Chondrocyte (in vitro differentiated cells): ENCODE measurements around the gene TARBP2. TPM values are rescaled to one million over a fixed set of nuclear protein-coding genes. Genes with fewer than 3 reads are reported as not detected.
"Not testable (repeated sequence)": the region's sequence is repeated elsewhere in the genome, so short reads cannot be mapped to it uniquely, and the experiment has no call there.

Experiments used
- DNase-seq: peaks from one replicate; pipeline ENCODE4 v3.0.0; 2021; ENCODE audit warnings: mixed read lengths, low spot score
- H3K27ac Mint-ChIP-seq: one replicate; pipeline ENCODE4 v1.8.0; 2021; ENCODE audit warnings: mild to moderate bottlenecking, moderate library complexity, mixed read lengths; ENCODE audit not compliant: unreplicated experiment
- H3K27me3 Mint-ChIP-seq: 2 replicates; pipeline ENCODE4 v1.8.0; 2021; ENCODE audit warnings: low read depth, mixed read lengths
- H3K36me3 Mint-ChIP-seq: 2 replicates; pipeline ENCODE4 v1.8.0; 2021; ENCODE audit warnings: low read depth, mixed read lengths
- H3K4me1 Mint-ChIP-seq: 2 replicates; pipeline ENCODE4 v1.8.0; 2021; ENCODE audit warnings: low read depth, mild to moderate bottlenecking, mixed read lengths
- H3K4me3 Mint-ChIP-seq: one replicate; pipeline ENCODE4 v1.8.0; 2021; ENCODE audit warnings: mild to moderate bottlenecking, moderate library complexity, mixed read lengths; ENCODE audit not compliant: unreplicated experiment
- H3K9me3 Mint-ChIP-seq: 2 replicates; pipeline ENCODE4 v1.8.0; 2021; ENCODE audit warnings: low read depth, mixed read lengths
- total RNA-seq: library from RNA; stranded (reverse); gene quantifications from 3 replicates; pipeline ENCODE4 v1.2.1, GENCODE V29; 2021
- TF ChIP-seq, protein P1 (sequence below): fragments of 200-600 bp; sonication (generic); IDR thresholded peaks from 2 replicates; pipeline ENCODE4 v1.5.0; 2021; ENCODE audit warnings: antibody characterized with exemption, mild to moderate bottlenecking, moderate library complexity

The TARBP2 gene
- total RNA-seq, 1 donor from 2014 or later, result 23.5 TPM

DNA sequence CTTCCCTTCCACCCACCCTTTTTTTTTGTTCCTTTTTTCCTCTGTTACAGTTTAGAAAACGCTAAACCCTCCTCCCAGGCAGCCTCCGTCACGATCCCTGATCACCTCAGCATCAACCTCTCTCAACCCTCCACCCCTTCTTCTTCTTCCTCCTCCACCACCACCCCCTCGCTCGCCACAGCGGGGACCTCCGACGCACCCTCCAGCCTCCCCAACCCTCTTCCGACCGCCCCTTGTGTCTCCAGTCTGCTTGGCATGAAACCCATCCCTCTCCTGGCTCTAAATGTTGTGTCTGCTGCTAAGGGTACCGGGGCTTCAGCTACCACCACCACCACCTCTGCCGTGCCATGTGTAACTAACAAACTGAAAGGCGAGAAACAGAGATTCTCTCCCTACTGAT is 26.3 kb upstream of the TARBP2 start:
- Mint-ChIP-seq H3K27ac (peak overlapping the region; percentile 80), H3K4me1 (peaks cover 56% of the 10 kb centered on the region)
- TF ChIP-seq, protein P1, sequence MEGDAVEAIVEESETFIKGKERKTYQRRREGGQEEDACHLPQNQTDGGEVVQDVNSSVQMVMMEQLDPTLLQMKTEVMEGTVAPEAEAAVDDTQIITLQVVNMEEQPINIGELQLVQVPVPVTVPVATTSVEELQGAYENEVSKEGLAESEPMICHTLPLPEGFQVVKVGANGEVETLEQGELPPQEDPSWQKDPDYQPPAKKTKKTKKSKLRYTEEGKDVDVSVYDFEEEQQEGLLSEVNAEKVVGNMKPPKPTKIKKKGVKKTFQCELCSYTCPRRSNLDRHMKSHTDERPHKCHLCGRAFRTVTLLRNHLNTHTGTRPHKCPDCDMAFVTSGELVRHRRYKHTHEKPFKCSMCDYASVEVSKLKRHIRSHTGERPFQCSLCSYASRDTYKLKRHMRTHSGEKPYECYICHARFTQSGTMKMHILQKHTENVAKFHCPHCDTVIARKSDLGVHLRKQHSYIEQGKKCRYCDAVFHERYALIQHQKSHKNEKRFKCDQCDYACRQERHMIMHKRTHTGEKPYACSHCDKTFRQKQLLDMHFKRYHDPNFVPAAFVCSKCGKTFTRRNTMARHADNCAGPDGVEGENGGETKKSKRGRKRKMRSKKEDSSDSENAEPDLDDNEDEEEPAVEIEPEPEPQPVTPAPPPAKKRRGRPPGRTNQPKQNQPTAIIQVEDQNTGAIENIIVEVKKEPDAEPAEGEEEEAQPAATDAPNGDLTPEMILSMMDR, result no peak

GRCh38 chr12:53476769-53477209 is 24.3 kb upstream of the TARBP2 start:
- H3K4me3 Mint-ChIP-seq, result no peak overlapping the region
- H3K27me3 Mint-ChIP-seq, result no peaks in the 10 kb centered on the region
- no peak for DNase-seq
- H3K9me3 Mint-ChIP-seq, result no peaks in the 10 kb centered on the region
- TF ChIP-seq, protein P1, result peak; percentile 73
- H3K27ac Mint-ChIP-seq, result peak overlapping the region; percentile 74
- peaks cover 63% of the 10 kb centered on the region for H3K4me1 Mint-ChIP-seq
- peaks cover 47% of the 10 kb centered on the region for H3K36me3 Mint-ChIP-seq

More for the DNA sequence above, 26.3 kb upstream of the TARBP2 start:
- H3K4me3 Mint-ChIP-seq, result no peak overlapping the region
- H3K9me3 Mint-ChIP-seq, result no peaks in the 10 kb centered on the region
- H3K27me3 Mint-ChIP-seq, result no peaks in the 10 kb centered on the region
- DNase-seq, result peak; percentile 71
- peaks cover 48% of the 10 kb centered on the region for H3K36me3 Mint-ChIP-seq

DNA sequence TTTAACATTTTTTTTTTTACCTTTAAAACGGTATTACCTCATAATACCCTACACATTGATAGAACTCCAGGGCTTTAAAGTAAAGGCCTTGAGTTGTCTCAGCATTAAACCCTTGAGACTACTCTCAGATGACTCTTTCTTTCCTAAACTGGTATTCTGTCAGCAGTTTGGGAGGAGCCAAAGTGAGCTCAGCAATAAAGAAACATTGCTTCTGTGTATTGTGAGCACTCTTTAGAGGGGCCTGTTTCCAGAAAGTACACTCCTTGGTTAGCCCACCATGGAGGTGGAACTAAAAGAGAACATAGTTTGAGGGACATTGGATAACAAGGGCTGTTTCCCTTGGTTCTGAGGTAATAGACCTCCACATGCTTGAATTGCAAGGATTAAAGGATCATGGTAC is 22.2 kb upstream of the TARBP2 start:
- peaks cover 59% of the 10 kb centered on the region for H3K4me1 Mint-ChIP-seq
- peak overlapping the region; percentile 63 for H3K27ac Mint-ChIP-seq
- no peaks in the 10 kb centered on the region for H3K9me3 Mint-ChIP-seq
- peaks cover 46% of the 10 kb centered on the region for H3K36me3 Mint-ChIP-seq
- no peak for DNase-seq
- no peak overlapping the region for H3K4me3 Mint-ChIP-seq
- TF ChIP-seq, protein P1, result no peak
- H3K27me3 Mint-ChIP-seq, result no peaks in the 10 kb centered on the region

DNA sequence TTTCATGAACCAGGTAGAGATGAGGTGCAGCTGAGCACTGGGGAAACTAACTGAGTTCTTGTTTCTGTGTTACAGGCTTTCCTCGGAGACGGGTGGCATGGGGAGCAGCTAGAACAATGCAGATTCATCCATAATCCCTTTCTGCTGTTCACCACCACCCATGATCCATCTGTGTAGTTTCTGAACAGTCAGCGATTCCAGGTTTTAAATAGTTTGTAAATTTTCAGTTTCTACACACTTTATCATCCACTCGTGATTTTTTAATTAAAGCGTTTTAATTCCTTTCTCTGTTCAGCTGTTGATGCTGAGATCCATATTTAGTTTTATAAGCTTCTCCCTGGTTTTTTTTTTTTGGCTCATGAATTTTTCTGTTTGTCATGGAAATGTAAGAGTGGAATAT is 21.8 kb upstream of the TARBP2 start:
- H3K27me3 Mint-ChIP-seq, result no peaks in the 10 kb centered on the region

DNA sequence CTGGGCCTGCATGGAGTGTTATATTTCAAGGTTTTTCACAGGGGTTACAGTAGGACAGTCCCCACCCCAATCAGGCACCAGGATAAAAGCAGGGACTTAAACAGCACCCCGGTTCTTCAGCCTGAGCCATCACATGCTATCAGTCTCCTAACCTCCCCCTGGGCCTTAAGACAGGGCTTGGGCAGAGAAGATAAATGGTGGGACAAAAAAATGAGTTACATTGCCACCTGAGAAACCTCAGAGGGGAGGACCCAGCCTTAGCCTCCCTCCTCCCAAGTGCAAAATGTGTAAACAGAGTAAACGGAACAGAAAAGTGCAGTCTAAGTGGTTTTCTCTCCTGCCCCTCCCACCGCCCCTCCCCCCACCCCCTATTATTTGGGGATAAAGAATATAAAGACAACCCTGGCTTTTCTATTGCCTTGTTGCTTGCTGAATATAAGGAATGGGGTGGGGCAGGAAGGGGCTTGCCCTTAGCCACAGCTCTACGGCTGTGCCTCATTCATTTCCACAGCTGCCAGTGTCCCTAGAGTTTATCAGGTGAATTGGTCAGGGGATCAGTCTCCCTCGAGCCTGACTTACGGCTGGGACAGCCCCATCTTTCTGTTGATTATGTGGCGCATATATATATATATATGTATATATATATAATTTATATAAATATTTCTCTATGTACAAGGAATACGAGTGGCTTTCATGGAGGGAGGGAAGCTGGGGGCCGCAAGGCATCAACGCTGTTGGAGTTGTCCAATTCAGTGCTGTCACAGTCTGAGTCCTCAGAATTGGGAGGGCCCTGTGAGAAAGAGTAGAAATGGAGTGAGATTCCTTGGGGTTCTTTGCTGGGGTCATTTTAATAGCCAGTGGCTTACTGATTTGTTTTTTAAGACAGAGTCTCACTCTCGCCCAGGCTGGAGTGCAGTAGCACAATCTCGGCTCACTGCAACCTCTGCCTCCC is 20.3 kb upstream of the TARBP2 start:
- TF ChIP-seq, protein P1, result no peak
- DNase-seq, result no peak
- no peak overlapping the region for H3K4me3 Mint-ChIP-seq
- no peaks in the 10 kb centered on the region for H3K9me3 Mint-ChIP-seq
- peaks cover 49% of the 10 kb centered on the region for H3K4me1 Mint-ChIP-seq
- no peaks in the 10 kb centered on the region for H3K27me3 Mint-ChIP-seq
- peaks cover 35% of the 10 kb centered on the region for H3K36me3 Mint-ChIP-seq
- H3K27ac Mint-ChIP-seq, result peak overlapping the region; percentile 36

More for the DNA sequence above, 21.8 kb upstream of the TARBP2 start:
- TF ChIP-seq, protein P1, result no peak
- H3K4me1 Mint-ChIP-seq, result peaks cover 57% of the 10 kb centered on the region
- DNase-seq, result no peak
- H3K4me3 Mint-ChIP-seq, result no peak overlapping the region
- peaks cover 42% of the 10 kb centered on the region for H3K36me3 Mint-ChIP-seq
- no peaks in the 10 kb centered on the region for H3K9me3 Mint-ChIP-seq
- peak overlapping the region; percentile 57 for H3K27ac Mint-ChIP-seq

DNA sequence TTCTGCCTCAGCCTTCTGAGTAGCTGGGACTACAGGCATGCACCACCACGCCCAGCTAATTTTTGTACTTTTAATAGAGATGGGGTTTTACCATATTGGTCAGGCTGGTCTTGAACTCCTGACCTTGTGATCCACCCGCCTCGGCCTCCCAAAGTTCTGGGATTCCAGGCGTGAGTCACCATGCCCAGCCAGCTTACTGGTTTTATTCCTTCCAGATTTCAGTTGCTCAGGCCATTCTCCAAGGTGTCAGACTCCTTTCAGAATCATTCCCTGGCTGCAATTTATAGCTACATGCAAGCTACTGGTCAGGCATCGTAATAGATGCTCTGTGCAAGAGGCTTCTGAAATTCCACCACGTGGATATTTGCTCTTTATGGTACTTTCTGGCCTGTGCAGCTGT is 19.6 kb upstream of the TARBP2 start:
- H3K27me3 Mint-ChIP-seq, DNase-seq, H3K9me3 Mint-ChIP-seq, H3K4me3 Mint-ChIP-seq: not testable (repeated sequence)
- H3K36me3 Mint-ChIP-seq, result peaks cover 29% of the 10 kb centered on the region
- peaks cover 44% of the 10 kb centered on the region for H3K4me1 Mint-ChIP-seq
- H3K27ac Mint-ChIP-seq, result peak overlapping the region; percentile 38
